NCI-H226 (cell line): Measurements from ENCODE around the gene LAMB1.

ENCODE experiments used
- DNase-seq: peaks from one replicate; pipeline ENCODE4 v3.0.0-alpha.2; 2015

Gene LAMB1

DNA sequence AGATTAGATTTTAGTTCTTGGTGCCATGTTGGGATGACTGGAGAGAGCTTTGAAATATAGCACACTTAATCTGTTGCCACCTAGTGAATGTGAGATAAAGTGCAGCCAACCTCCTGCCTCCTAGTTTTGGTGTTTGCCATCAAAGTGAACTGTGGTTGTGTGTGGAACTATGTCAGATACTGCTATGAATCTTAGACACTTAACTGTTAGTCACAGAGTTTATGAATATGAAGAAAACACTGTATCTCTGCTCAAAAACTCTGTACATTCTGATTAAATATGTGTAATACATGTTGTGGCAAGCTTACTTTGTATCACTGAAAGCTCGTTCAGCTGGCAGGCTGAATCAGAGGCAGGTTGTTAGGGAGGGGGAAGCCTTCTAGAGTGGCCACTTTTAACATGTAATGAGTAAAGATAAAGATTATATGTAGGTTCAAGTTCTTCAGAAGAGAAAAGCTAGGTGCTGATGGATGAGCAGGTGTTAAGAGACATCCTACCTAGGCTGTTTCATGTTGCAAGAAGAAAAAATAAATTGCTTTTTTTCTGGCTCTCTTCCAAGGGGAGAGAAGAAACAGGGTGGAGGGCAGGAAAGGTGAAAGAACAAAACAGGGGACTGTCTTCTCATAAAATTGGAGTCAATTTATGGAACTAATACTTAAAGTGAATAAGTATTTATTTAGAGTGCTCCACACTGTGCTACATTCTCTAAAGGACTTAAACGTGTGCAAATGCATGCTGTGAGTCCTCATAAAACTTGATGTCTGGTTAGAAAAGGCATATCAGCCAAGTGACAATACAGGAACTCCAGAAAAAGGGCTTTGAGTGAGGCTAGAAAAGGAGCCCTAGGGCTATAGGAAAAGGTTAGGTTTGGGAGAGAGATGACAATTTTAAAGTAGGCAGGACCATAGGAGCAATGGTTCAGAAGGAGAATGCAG lies 14.1 kb upstream of the LAMB1 start:
- peak; percentile 58 for DNase-seq

DNA sequence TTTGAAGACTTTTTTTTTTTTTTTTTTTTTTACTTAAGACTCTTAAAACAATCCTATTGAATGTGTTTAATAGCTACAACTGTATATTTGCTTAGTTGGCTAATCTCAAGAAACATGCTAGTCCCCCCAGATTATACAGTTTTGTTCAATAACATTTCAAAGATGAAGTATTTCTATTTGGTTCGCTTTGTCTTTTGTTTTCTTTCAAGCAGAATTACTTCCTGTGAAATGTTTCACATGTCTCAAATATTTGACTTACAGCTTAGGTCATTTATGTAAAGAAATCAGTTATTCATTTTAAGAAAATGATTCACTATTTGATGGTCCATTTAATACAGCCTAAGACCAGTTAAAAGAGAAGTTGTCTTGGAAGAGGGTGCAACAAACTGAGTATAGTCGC lies 12.8 kb upstream of the LAMB1 start:
- DNase-seq: no peak

GRCh38 chr7:108014747-108015682 lies 12.1 kb upstream of the LAMB1 start:
- DNase-seq: peak; percentile 80

DNA sequence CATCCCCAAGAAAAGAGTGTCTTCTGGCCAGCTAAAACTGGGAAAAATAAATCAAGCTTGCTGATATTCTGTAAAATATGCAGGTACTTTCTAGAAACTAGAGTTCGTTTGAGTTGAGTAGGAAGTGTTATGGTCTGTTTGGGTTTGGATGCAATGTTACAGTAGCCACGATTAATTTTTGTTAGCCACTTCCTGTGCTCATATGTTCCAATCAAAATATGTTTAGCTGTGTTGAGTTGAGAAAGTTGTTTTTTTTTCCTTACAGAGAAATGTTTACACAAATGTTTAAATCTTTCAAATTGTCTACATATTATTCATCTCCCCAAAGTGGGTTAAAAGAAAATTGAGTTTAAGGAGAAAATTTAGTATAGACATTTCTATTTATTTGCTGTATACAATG lies 11.3 kb upstream of the LAMB1 start:
- no peak for DNase-seq

- DNase-seq: peak; percentile 70
These were observed 9.8 kb upstream of the LAMB1 start for GRCh38 chr7:108012499-108013430.

- no peak for DNase-seq
These were observed 7.4 kb upstream of the LAMB1 start for GRCh38 chr7:108010377-108010776.

DNA sequence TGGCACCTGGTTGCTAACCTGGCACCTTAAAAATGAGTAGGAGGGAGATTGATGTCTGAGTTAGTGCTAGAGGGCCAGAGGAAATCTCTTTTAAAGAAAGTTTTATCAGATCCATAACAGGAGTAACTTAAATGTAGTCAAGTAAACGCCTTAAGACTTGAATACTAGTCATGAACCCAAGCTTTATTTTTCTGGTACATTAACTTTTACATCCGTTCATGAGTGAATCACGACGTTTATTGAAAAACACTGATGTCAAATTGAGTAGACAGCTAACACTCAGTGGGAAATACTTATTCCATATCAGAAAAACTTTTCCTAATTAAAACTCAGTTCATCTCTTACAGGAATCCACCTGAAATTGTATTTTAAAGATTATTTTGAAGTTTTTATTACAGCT lies 6.9 kb upstream of the LAMB1 start:
- no peak for DNase-seq

DNA sequence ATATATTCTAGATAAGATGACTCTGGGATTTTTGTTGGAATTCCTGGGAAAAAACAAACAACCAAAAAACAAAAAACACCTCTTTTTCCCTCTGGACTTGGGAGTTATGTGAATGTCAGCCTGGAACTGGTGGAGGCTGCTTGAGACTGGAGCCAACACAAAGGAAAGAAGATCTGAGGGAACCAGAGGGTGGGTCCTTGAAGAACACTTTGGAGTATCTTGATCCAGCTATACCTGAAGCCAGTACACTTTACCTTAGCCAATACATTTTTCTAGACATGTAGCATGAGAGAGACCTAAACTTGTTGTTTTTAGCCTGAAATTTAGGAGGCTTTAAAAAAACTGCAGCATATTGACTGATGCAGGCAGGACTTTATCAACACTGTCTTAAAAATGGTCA lies 5.9 kb upstream of the LAMB1 start:
- DNase-seq: no peak

GRCh38 chr7:108008240-108008639 lies 5.3 kb upstream of the LAMB1 start:
- no peak for DNase-seq

GRCh38 chr7:108007762-108008161 lies 4.8 kb upstream of the LAMB1 start:
- DNase-seq: no peak

GRCh38 chr7:108007261-108007660 lies 4.3 kb upstream of the LAMB1 start:
- DNase-seq: no peak

- DNase-seq: peak; percentile 87
These were observed 1.5 kb upstream of the LAMB1 start for GRCh38 chr7:108004220-108005142.

DNA sequence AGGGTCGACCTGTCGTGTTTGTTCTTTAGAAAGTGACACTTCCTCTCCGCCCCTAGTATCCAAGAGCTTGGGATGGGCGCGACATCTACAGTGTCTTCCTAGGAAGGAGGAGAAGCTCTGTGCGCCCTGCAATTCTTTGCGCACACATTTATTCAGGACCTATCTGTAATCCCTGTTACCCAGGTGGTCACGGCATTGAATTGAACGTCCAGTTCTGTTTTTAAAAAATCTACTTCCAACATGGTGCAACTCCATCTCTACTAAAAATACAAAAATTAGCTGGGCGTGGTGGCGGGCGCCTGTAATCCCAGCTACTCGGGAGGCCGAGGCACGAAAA lies 606 bp upstream of the LAMB1 start:
- DNase-seq: no peak

DNA sequence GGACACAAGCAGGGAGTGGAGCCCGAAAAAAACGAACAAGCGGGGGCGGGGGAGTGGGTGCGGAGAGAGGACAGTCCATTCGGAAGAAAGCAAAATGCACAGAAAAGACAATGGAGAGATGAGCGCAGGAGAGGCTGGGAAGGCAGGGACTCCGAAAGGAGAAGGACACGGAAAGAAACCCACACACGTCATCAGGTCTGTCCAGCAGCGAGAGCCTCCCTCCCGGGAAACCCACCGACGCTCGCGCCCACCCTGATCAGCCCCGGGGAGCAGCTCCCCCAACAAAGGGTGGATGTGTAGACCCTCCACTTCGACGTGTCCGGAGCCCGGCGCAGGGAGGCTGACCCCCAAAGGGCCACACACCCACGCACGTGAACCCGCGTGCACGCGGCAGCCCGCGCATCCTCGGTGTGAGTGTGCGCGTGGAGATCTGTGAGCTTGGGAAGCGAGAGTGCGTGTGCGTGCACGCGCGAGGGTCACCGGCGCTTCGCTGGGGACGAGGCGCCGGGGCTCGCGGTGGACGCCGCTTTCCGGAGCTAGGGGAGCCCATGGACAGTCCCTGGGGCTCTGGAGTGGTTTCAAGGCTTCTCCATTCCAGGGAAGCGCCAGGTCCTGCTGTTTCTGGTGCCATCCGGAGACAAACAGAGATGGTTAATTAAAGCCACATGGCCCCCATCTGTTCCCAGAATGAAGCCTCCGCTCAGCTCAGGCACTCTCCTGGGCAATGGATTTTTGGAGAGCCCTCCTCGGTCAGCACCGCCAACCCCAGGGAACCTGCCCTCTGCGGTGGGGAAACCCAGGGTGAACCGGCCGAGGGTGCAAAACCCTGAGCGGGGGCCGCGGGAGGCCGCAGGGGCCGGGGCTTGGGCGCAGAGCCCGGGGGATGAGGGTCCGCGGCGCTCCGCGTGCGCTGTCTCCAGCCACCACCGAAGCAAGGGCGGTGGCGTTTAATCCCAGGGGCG lies 916 bp downstream of the LAMB1 start:
- DNase-seq: no peak

- no peak for DNase-seq
These were observed 1.8 kb downstream of the LAMB1 start for GRCh38 chr7:108000875-108001763.

DNA sequence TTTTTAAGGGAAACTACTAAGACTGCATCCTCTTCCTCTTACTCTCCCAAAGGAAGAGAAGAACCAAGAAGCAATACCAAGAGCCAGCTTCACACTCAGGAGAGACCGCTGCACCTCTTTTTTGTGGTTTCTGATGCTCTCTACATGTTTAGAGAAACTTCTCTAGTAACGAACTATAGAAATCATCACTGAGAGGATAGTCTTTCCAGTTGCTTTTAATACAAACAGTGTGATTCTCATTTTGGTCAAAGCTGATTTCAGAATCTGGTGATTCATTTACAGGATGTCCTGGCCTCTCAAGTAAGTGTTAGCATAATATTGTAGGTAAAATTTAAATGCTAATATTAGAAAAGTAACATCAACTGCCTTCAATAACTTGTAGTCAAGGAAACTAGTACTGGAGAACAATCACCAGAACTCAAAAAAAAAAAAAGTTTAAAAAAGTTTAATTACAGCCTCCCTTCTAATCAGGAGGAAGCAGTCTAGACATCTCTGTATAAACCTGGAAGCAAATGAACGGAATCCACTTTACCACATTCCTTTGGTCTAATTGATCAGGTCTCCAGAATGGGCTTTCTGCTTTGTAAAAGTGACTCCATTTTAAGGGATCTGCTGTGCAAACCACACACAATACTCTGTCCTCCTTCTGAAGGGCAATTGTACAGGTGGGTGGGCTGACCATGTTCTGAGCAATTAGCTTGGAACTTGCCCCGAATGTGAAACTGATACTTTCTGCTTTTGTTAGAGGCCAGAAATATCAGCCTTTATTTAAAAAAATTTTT lies 3.0 kb downstream of the LAMB1 start:
- no peak for DNase-seq

GRCh38 chr7:107998660-107999480 lies 4.1 kb downstream of the LAMB1 start:
- DNase-seq: peak; percentile 22

- no peak for DNase-seq
These were observed 4.8 kb downstream of the LAMB1 start for GRCh38 chr7:107998150-107998549.
